Parathyroid adenoma (tissue), 2 donors: Measurements from ENCODE around the gene CIAO3.

Experiments
- H2AFZ ChIP-seq: fragments of 300-600 bp; sonication (generic); one replicate; pipeline ENCODE4 v1.7.0; 2017; ENCODE audit warnings: antibody characterized with exemption, mild to moderate bottlenecking
- H3K27ac ChIP-seq: fragments of 300-600 bp; sonication (generic); one replicate; pipeline ENCODE4 v1.7.0; 2017
- H3K27me3 ChIP-seq: fragments of 300-600 bp; sonication (generic); one replicate; pipeline ENCODE4 v1.7.0; 2017; ENCODE audit warnings: low read length; ENCODE audit not compliant: control insufficient read depth, insufficient read depth
- H3K36me3 ChIP-seq: fragments of 300-600 bp; sonication (generic); one replicate; pipeline ENCODE4 v1.7.0; 2017; ENCODE audit warnings: low read length; ENCODE audit not compliant: control insufficient read depth, insufficient read depth
- H3K4me1 ChIP-seq: fragments of 300-600 bp; sonication (generic); one replicate; pipeline ENCODE4 v1.7.0; 2017; ENCODE audit warnings: control low read depth
- H3K4me2 ChIP-seq: fragments of 300-600 bp; sonication (generic); one replicate; pipeline ENCODE4 v1.7.0; 2017; ENCODE audit warnings: low read length
- H3K4me3 ChIP-seq: fragments of 300-600 bp; sonication (generic); one replicate; pipeline ENCODE4 v1.7.0; 2017; ENCODE audit warnings: low read depth, low read length
- H3K79me2 ChIP-seq: fragments of 300-600 bp; sonication (generic); one replicate; pipeline ENCODE4 v1.7.0; 2017; ENCODE audit warnings: control low read depth
- H3K9ac ChIP-seq: fragments of 300-600 bp; sonication (generic); one replicate; pipeline ENCODE4 v1.7.0; 2017; ENCODE audit warnings: mild to moderate bottlenecking
- H3K9me3 ChIP-seq: fragments of 300-600 bp; sonication (generic); one replicate; pipeline ENCODE4 v1.7.0; 2017; ENCODE audit warnings: low read length; ENCODE audit not compliant: control insufficient read depth
- CTCF ChIP-seq: fragments of 300-600 bp; sonication (generic); IDR thresholded peaks from one replicate; pipeline ENCODE4 v1.7.0; 2017; ENCODE audit warnings: antibody characterized with exemption, mild to moderate bottlenecking
- donor health status: primary hyperparathyroidism.

The CIAO3 gene

GRCh38 chr16:680625-680945 lies 60.2 kb downstream of the CIAO3 start:
- Histone ChIP-seq H3K36me3 (no peaks in the 10 kb centered on the region), H3K4me1 (peaks cover 9% of the 10 kb centered on the region)
- no peak for TF ChIP-seq CTCF

GRCh38 chr16:679814-680624 lies 60.8 kb downstream of the CIAO3 start, which contains the start of gene STUB1:
STUB1 (plus strand) TSS chr16:680410; CDS start chr16:680526, 116 bp downstream.
- peaks cover 9% of the 10 kb centered on the region for H3K4me1 ChIP-seq
- H3K9ac ChIP-seq: peak within 1 kb of the TSS; percentile 73
- H3K4me3 ChIP-seq: peak within 1 kb of the TSS; percentile 77
- peak within 1 kb of the TSS; percentile 79 for H3K27ac ChIP-seq
- H3K79me2 ChIP-seq: peaks cover 8% of the 10 kb centered on the region
- no peak for TF ChIP-seq CTCF
- H3K4me2 ChIP-seq: peak within 1 kb of the TSS; percentile 99
- H3K9me3 ChIP-seq: no peaks in the 10 kb centered on the region
- peak within 1 kb of the TSS; percentile 72 for H2AFZ ChIP-seq
- no peaks in the 10 kb centered on the region for H3K27me3 ChIP-seq
- H3K36me3 ChIP-seq: no peaks in the 10 kb centered on the region

More at GRCh38 chr16:680625-680945, 60.2 kb downstream of the CIAO3 start:
- H3K79me2 ChIP-seq: peaks cover 8% of the 10 kb centered on the region
- peak overlapping the region; percentile 79 for H3K27ac ChIP-seq
- H3K4me3 ChIP-seq: peak overlapping the region; percentile 77
- H3K4me2 ChIP-seq: peak overlapping the region; percentile 79
- no peaks in the 10 kb centered on the region for H3K9me3 ChIP-seq
- H2AFZ ChIP-seq: no peak overlapping the region
- H3K9ac ChIP-seq: peak overlapping the region; percentile 73
- no peaks in the 10 kb centered on the region for H3K27me3 ChIP-seq
